Smooth muscle cell (in vitro differentiated cells): ENCODE data around the gene TACC2. TPM values are rescaled to one million over a fixed set of nuclear protein-coding genes. Genes with fewer than 3 reads are reported as not detected.

Experiments
- DNase-seq: peaks from one replicate; lab custom pipeline; 2025; ENCODE audit not compliant: unreplicated experiment; lab: John Stamatoyannopoulos, UW
- H2AFZ ChIP-seq: fragments of 200-600 bp; sonication (generic); 2 replicates; pipeline ENCODE4 v1.6.0; 2016; ENCODE audit warnings: antibody characterized with exemption, low read depth, mild to moderate bottlenecking
- H3F3A ChIP-seq: fragments of 200-600 bp; sonication (generic); 2 replicates; pipeline ENCODE4 v1.6.0; 2017; ENCODE audit warnings: antibody characterized with exemption, low read depth
- H3K27ac ChIP-seq: fragments of 200-600 bp; sonication (generic); 2 replicates; pipeline ENCODE4 v1.5.1; 2016; ENCODE audit warnings: low read depth, mild to moderate bottlenecking
- H3K27me3 ChIP-seq: fragments of 200-600 bp; sonication (generic); 2 replicates; pipeline ENCODE4 v1.6.1; 2016; ENCODE audit warnings: low read depth, mild to moderate bottlenecking
- H3K36me3 ChIP-seq: fragments of 200-600 bp; sonication (generic); 2 replicates; pipeline ENCODE4 v1.5.1; 2016; ENCODE audit warnings: low read depth
- H3K4me1 ChIP-seq: fragments of 200-600 bp; sonication (generic); 2 replicates; pipeline ENCODE4 v1.5.1; 2016; ENCODE audit warnings: low read depth
- H3K4me2 ChIP-seq: fragments of 200-600 bp; sonication (generic); 2 replicates; pipeline ENCODE4 v1.6.0; 2016; ENCODE audit warnings: mild to moderate bottlenecking
- H3K4me3 ChIP-seq: fragments of 200-600 bp; sonication (generic); 2 replicates; pipeline ENCODE4 v1.5.1; 2016; ENCODE audit warnings: mild to moderate bottlenecking
- H3K79me2 ChIP-seq: fragments of 200-600 bp; sonication (generic); 2 replicates; pipeline ENCODE4 v1.6.0; 2016; ENCODE audit warnings: low read depth, mild to moderate bottlenecking
- H3K9ac ChIP-seq: fragments of 200-600 bp; sonication (generic); 2 replicates; pipeline ENCODE4 v1.6.0; 2016; ENCODE audit warnings: low read depth
- H3K9me3 ChIP-seq: fragments of 200-600 bp; sonication (generic); replicated peaks from 2 replicates; pipeline ENCODE4 v1.5.1; 2016; ENCODE audit warnings: low read depth
- H4K20me1 ChIP-seq: fragments of 200-600 bp; sonication (generic); 2 replicates; pipeline ENCODE4 v1.6.0; 2016; ENCODE audit warnings: low read depth
- WGBS: methylation state at CpG from one replicate; pipeline ENCODE4 v1.1.7; 2016; ENCODE audit warnings: low lambda C conversion rate; 5-methylcytosine and 5-hydroxymethylcytosine counted together
- polyA plus RNA-seq: library from polyadenylated mRNA; unstranded; fragments of >200 nt; fragmentation: Nextera tagmentation; extraction: Ambion mirVana; gene quantifications from 2 replicates; pipeline ENCODE4 v1.2.1, GENCODE V29; 2016
- total RNA-seq: library from RNA; depleted of rRNA; stranded (reverse); fragments of >200 nt; gene quantifications from 2 replicates; pipeline ENCODE4 v1.2.3, GENCODE V29; 2014
- TF ChIP-seq, protein P1 (sequence below): fragments of 200-600 bp; sonication (generic); IDR thresholded peaks from 2 replicates; pipeline ENCODE4 v1.5.1; 2017; ENCODE audit warnings: borderline replicate concordance, mild to moderate bottlenecking, antibody characterized with exemption; ENCODE audit not compliant: insufficient read depth, poor library complexity, severe bottlenecking

The TACC2 gene
- total and polyA plus RNA-seq, 2 experiments from 2014 or later, result 2.8 to 7.6 TPM

DNA sequence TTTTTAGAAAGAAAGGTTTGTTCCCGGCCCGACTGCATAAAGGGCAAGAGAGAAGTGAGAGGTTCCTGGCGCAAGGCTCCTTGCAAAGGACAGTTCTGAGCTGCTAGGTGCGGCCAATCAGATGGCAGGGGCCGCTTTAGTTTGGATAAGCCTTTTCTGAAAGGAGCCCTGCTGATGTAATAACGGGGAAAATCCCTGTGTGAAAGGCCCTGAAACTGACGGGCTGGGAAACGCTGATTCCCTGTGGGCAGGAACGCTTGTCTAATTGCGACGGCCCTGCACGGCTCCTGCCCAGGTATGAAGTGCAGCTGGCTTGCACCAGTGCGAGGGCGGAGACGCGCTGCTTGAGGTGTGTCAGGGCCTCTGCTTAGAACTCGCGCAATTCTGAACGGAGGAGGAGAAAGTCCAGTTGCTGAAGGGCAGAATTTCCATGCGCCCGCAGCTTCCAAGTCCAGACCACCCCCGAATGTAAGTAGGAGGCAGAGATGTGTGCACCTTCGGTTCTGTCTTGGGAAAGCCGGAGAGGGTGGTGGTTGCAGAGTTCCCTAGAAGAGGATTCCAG is 30.5 kb downstream of the TACC2 start:
- Histone ChIP-seq H2AFZ (peak overlapping the region; percentile 38), H3K4me2 (peak overlapping the region; percentile 21), H3K27me3 (no peaks in the 10 kb centered on the region), H3K79me2 (no peaks in the 10 kb centered on the region), H3K4me1 (peaks cover 25% of the 10 kb centered on the region), H3K36me3 (no peaks in the 10 kb centered on the region), H3K4me3 (peak overlapping the region; percentile 26), H3K9me3 (no peaks in the 10 kb centered on the region), H3K27ac (no peak overlapping the region), H4K20me1 (no peaks in the 10 kb centered on the region), H3K9ac (no peak overlapping the region), H3F3A (no peaks in the 10 kb centered on the region)
- DNase-seq, result no peak
- TF ChIP-seq, protein P1, sequence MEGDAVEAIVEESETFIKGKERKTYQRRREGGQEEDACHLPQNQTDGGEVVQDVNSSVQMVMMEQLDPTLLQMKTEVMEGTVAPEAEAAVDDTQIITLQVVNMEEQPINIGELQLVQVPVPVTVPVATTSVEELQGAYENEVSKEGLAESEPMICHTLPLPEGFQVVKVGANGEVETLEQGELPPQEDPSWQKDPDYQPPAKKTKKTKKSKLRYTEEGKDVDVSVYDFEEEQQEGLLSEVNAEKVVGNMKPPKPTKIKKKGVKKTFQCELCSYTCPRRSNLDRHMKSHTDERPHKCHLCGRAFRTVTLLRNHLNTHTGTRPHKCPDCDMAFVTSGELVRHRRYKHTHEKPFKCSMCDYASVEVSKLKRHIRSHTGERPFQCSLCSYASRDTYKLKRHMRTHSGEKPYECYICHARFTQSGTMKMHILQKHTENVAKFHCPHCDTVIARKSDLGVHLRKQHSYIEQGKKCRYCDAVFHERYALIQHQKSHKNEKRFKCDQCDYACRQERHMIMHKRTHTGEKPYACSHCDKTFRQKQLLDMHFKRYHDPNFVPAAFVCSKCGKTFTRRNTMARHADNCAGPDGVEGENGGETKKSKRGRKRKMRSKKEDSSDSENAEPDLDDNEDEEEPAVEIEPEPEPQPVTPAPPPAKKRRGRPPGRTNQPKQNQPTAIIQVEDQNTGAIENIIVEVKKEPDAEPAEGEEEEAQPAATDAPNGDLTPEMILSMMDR, result no peak
- WGBS, result 62% methylated on average over 24 of the region's 24 CpGs

DNA sequence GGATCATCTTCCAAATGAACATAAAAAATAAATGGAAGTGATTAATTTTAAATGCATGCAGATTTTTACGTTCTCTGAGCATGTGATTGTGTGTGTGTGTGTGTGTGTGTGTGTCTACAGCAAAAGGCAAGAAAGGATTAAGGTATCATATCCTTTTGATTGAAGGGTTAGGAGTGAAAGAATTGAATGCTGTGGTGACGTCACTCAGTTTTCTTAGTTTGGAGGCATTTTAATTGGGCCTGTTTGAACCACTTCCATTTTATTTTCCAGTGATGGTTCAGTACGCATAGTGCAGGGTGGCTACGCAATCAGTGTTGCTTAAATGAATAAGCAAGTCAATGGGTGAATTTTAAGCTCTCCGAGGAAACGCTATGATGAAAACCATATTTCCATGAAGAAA is 31.3 kb downstream of the TACC2 start:
- H3K9me3 ChIP-seq, result no peaks in the 10 kb centered on the region
- H4K20me1 ChIP-seq, result no peaks in the 10 kb centered on the region
- H3K27ac ChIP-seq, result no peak overlapping the region
- H3K79me2 ChIP-seq, result no peaks in the 10 kb centered on the region
- no peak overlapping the region for H2AFZ ChIP-seq
- no peaks in the 10 kb centered on the region for H3K36me3 ChIP-seq
- no peak overlapping the region for H3K9ac ChIP-seq
- TF ChIP-seq, protein P1, result no peak
- WGBS, result 97% methylated on average over 6 of the region's 6 CpGs
- H3K4me1 ChIP-seq, result peaks cover 25% of the 10 kb centered on the region
- H3K4me3 ChIP-seq, result peak overlapping the region; percentile 26
- no peak overlapping the region for H3K4me2 ChIP-seq
- no peak for DNase-seq
- H3F3A ChIP-seq, result no peaks in the 10 kb centered on the region
- no peaks in the 10 kb centered on the region for H3K27me3 ChIP-seq

DNA sequence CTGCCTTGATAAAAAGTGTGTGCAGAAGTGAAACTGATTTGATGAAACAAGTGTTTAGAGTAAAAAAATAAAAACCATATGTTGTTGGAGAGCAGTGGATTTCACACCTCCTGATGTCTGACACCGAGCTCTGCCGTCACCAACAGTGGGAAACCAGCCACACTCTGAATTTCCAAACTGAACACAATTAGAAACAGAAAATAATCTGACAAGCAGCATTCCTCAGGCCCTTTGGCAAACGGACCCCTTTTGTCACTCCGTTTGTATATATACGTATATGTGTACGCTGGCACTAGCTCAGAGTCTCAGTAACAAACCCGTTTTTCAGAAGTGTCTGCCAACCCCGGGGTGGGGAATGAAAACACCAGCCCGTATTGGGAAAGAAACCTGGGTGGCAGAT is 32.4 kb downstream of the TACC2 start:
- TF ChIP-seq, protein P1, result no peak
- WGBS, result 70% methylated on average over 9 of the region's 9 CpGs
- Histone ChIP-seq H2AFZ (no peak overlapping the region), H3K27me3 (no peaks in the 10 kb centered on the region), H3K4me2 (no peak overlapping the region), H3F3A (no peaks in the 10 kb centered on the region), H3K27ac (no peak overlapping the region), H4K20me1 (no peaks in the 10 kb centered on the region), H3K9ac (no peak overlapping the region), H3K36me3 (no peaks in the 10 kb centered on the region), H3K4me1 (peaks cover 25% of the 10 kb centered on the region), H3K9me3 (no peaks in the 10 kb centered on the region), H3K79me2 (no peaks in the 10 kb centered on the region), H3K4me3 (no peak overlapping the region)
- no peak for DNase-seq

DNA sequence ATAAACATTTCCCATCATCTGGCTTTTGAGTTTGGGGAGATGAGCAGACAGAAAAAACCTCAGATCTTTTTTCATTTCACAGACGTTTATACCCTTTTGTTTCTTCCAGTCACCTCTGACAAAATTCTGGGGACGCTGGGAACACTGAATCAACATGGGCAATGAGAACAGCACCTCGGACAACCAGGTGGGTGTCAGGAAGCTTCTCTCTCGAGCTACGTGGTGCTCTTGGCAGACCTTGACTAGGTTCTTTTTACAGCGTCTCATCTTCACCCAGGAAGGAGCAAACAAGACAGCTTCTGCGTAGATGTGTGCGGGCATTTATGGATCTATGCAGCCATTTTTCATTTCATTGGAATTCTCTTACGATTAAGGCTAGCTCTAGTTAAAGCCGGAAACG is 32.9 kb downstream of the TACC2 start:
- no peak overlapping the region for H3K4me3 ChIP-seq
- H3K79me2 ChIP-seq, result no peaks in the 10 kb centered on the region
- no peak overlapping the region for H3K27ac ChIP-seq
- no peaks in the 10 kb centered on the region for H3K36me3 ChIP-seq
- no peak overlapping the region for H3K4me2 ChIP-seq
- no peaks in the 10 kb centered on the region for H3K9me3 ChIP-seq
- no peaks in the 10 kb centered on the region for H4K20me1 ChIP-seq
- H2AFZ ChIP-seq, result no peak overlapping the region
- no peak overlapping the region for H3K9ac ChIP-seq
- TF ChIP-seq, protein P1, result no peak
- DNase-seq, result no peak
- H3K27me3 ChIP-seq, result no peaks in the 10 kb centered on the region
- H3F3A ChIP-seq, result no peaks in the 10 kb centered on the region
- 88% methylated on average over 11 of the region's 11 CpGs for WGBS
- peaks cover 25% of the 10 kb centered on the region for H3K4me1 ChIP-seq
